SW480 (cell line): ENCODE data around the gene SVIL.
"Not testable (repeated sequence)": the region's sequence is repeated elsewhere in the genome, so short reads cannot be mapped to it uniquely, and the experiment has no call there.

ENCODE experiments used
- DNase-seq: peaks from one replicate; pipeline ENCODE4 v3.0.0-alpha.2; 2016; ENCODE audit warnings: low spot score

Gene SVIL

GRCh38 chr10:29622382-29622922 is 12.3 kb downstream of the SVIL start:
- DNase-seq: no peak

DNA sequence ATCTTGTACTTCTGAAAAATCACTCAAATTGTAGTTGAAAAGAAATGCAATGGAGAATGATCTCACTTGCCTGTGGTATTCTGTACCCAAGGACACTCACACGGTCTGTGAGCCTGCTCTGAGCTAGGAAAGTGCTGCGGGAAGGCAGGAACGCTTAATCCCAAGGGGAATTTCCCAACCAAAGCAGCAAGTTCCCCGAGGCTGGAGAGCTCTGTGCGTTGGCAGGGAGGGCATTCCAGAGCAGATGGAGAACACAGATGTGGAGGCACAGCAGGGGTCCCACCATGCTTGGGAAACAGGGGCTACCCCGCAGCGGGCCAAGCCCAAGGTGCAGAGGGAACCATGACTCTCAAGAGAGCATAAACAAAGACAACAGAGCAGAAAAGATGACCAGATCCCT is 13.6 kb downstream of the SVIL start:
- no peak for DNase-seq

- no peak for DNase-seq
These were observed 14.6 kb downstream of the SVIL start for GRCh38 chr10:29620112-29620690.

GRCh38 chr10:29619241-29619669 is 15.5 kb downstream of the SVIL start:
- DNase-seq: no peak

GRCh38 chr10:29618341-29619171 is 16.2 kb downstream of the SVIL start:
- no peak for DNase-seq

- DNase-seq: no peak
These were observed 16.9 kb downstream of the SVIL start for GRCh38 chr10:29617880-29618340.

- DNase-seq: no peak
These were observed 18.2 kb downstream of the SVIL start for GRCh38 chr10:29616542-29616941.

DNA sequence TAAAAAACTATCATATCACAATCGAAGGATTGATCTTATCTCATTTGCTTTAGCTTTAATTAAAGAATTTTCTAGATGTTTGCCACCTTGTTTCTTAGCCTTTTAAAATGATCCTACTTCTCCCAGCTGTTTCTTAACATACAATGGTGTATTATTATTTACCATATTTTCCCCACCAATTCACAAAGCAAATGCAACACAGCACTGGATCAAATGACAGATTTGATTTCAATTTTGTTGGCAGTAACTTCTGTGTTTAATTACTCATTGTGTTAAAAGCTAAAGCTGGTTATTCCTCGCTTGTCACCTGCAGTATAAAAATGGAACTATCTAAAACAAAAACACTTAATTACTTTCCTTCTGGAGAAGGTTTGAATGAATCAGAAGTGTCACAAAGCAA is 19.6 kb downstream of the SVIL start:
- DNase-seq: no peak

DNA sequence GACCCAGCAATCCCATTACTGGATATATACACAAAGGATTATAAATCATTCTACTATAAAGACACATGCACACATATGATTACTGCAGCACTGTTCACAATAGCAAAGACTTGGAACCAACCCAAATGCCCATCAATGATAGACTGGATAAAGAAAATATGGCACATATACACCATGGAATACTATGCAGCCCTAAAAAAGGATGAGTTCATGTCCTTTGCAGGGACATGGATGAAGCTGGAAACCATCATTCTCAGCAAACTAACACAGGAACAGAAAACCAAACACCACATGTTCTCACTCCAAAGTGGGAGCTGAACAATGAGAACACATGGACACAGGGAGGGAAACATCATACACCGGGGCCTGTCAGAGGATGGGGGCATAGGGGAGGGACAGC is 20.5 kb downstream of the SVIL start:
- DNase-seq: not testable (repeated sequence)

DNA sequence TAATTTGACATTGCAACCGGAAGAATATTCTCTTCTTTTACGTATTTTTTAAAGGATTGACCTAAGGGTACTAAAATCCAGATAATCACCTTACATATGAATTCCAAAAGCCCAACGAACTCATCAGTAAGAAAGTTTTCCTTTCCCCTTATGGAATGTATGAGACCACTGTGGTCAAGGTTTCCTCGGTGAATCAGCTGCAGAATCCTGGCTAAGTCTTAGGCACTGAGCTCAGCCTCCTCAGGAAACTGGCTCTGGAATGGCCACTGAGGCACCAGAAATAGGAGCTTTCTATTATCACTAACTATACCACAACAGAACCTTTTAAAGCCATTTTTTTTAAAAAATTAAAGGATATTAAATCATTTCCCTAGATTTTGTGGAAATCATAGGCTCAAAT is 21.0 kb downstream of the SVIL start:
- DNase-seq: no peak

DNA sequence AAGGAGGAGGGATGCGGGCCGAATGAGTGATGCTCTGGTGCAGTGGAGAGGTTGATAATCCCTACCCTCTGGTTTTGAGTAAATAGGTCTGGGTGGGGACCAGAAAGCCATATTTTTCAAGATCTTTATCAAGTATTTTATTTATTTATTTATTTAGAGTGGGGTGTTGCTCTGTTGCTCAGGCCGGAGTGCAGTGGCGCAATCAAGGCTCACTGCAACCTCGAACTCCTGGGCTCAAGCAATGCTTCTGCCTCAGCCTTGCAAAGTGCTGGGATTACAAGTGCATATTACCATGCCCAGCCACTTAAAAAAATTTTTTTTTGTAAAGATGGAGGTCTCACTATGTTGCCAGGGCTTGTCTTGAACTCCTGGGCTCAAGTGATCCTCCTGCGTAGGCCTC is 21.6 kb downstream of the SVIL start:
- DNase-seq: no peak

DNA sequence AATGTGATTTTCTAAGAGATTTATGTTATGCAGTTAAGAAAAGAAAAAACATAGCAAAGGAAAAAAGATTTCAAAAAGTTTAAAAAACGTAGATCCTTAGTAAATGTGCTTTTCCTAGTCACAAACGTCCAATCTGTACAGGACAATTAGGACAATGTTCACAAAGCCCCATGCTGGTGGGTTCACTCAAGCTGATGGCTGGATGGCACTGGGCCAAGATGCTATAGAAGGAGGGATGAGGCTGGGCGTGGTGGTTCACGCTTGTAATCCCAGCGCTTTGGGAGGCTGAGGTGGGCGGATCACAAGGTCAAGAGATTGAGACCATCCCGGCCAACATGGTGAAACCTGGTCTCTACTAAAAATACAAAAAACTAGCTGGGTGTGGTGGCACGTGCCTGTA is 22.1 kb downstream of the SVIL start:
- no peak for DNase-seq

GRCh38 chr10:29611781-29612381 is 22.9 kb downstream of the SVIL start:
- DNase-seq: no peak

DNA sequence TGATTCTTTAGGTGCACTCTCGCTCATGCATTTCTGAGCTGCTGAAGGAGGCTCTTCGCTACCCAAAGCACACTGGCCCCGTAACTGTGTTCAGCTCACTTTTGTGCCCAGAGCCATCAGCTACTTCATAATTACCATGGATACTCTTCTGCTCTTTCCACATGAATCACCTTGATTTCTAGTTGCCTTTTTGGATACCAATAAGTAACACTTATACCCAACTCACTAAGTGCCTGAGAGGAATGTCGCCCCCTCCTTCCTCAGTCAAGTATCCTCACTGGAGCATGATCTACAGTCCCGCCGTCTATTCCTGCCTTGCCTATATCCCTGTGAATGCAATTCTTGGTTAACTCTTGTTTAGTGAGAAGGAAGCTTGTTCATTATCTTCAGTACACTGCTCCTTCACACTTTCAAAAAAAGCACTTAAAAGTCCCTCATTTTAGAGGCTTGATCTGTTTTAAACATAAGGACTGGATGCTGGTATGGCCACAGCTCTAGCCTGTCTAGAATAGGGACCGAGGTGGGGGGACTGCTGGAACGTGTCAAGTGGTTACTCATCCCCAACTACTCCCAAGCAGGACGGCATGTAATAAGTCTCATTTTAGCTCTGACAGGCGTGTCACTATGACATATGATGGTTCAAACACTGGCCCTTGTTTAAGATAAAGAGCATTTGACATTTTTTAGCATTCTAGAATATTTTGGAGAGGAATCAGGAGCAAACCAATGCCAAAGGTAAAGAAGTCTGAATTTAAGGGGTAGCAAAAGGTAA is 23.7 kb downstream of the SVIL start:
- no peak for DNase-seq

DNA sequence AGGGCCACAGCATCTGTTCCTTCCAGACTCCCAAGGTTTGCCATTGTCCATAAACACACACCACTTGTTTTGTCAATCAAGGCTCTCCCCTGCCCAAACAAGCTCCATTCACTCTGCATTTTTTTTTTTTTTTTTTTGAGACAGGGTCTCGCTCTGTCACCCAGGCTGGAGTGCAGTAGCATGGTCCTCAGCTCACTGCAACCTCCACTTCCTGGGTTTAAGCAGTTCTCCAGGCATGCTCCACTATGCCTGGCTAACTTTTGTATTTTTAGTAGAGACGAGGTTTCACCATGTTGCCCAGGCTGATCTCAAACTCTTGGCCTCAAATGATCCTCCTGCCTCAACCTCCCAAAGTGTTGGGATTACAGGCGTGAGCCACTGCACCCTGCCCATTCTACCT is 24.4 kb downstream of the SVIL start:
- not testable (repeated sequence) for DNase-seq

DNA sequence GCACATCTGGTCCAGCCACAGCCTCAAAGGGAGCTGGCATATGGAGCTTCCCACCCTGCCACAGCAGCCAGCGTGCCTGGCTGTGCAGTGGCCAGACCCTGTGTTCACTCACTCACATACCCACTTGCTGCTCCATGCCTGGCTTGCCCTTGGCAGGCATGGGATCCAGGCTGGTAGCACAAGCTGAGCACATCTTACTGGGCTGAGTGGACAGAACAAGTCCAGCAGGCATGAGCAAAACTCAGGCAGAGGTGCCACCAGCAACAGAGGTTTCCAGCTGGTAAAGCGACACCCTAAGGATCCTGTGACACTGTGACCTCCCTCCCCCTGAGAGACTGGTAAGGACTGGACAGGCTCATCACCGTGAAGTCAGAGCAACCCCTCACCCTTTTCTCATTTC is 25.1 kb downstream of the SVIL start:
- no peak for DNase-seq

GRCh38 chr10:29608476-29609301 is 26.1 kb downstream of the SVIL start:
- no peak for DNase-seq

DNA sequence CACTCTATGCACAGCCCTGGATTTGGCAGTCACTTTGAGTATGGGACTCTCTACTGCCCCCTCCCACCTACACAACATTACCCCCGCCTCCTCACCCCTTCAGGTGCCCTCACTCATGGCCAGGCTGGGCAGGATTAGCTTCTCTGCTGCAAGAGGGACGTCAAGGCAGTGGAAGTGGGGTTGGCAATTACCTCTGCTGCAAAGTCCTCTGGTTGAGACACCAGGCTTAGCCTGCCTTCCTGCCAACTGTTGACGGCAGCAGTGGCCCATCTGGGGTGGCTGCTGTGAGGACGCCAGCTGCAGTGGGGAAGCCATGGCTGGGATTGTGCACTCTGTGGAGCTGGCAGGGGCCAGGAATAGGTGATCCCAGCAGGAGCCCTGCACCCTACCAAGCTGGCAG is 26.7 kb downstream of the SVIL start:
- DNase-seq: no peak

DNA sequence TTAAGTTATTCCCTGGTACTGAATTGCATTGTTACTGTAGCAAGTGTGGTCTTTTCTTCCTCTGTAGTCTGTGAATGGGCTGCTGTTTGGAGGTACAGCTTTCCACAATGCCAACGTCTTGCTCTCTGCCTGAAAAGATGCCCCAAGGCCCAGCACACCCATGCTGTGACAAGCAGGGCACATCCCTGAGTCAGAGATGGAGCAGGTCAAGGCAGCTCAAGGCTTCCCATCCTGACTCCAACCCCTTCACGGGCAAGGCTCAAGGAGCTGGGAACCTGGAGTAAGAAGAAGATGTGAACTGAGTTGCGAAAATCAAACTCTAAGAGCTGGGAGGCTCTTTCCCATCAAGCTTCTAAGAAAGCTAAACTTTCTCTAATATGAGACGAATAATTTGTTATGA is 27.2 kb downstream of the SVIL start:
- DNase-seq: no peak

GRCh38 chr10:29606693-29607092 is 28.1 kb downstream of the SVIL start:
- DNase-seq: not testable (repeated sequence)

DNA sequence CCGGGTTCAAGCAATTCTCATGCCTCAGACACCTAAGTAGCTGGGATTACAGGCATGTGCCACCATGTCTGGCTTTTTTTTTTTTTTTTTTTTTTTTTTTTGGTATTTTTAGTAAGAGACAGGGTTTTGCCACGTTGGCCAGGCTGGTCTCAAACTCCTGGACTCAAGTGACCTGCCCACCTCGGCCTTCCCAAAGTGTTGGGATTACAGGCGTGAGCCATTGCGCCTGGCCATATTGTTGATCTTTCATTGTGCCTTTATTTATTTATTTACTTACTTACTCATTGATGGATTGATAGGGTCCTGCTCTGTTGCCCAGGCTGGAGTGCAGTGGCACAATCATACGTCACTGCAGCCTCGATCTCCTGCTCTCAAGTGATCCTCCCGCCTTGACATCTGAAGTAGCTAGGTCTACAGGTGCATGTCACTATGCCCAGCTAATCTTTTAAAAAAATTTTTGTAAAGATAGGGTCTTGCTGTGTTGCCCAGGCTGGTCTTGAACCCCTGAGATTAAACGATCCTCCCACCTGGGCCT is 30.4 kb downstream of the SVIL start:
- no peak for DNase-seq
